GM12891 (cell line): ENCODE data around the gene ENOX1.

Experiments
- DNase-seq: peaks from one replicate; pipeline ENCODE4 v3.0.0; 2011; ENCODE audit warnings: low spot score; ENCODE audit not compliant: insufficient read length
- FAIRE-seq: peaks from 2 replicates; lab custom pipeline; 2011; peaks lifted over from hg19 to GRCh38; lab: Jason Lieb, UNC
- PAX5 ChIP-seq: IDR thresholded peaks from 2 replicates; pipeline ENCODE4 v1.6.1; 2011; ENCODE audit warnings: low read length, moderate library complexity, mild to moderate bottlenecking; ENCODE audit not compliant: insufficient read depth, severe bottlenecking
- POLR2A ChIP-seq: IDR thresholded peaks from 2 replicates; pipeline ENCODE4 v1.6.1; 2011; ENCODE audit warnings: low read depth, low read length, control low read depth
- POLR2AphosphoS5 ChIP-seq: IDR thresholded peaks from 2 replicates; pipeline ENCODE4 v1.6.1; 2011; ENCODE audit warnings: low read depth, low read length, control low read depth
- POU2F2 ChIP-seq: IDR thresholded peaks from 2 replicates; pipeline ENCODE4 v1.6.1; 2011; ENCODE audit warnings: low read depth, mild to moderate bottlenecking, control low read depth, low read length, moderate library complexity
- SPI1 ChIP-seq: IDR thresholded peaks from 2 replicates; pipeline ENCODE4 v1.6.1; 2011; ENCODE audit warnings: low read depth, low read length, control low read depth
- TAF1 ChIP-seq: IDR thresholded peaks from 2 replicates; pipeline ENCODE4 v1.6.1; 2011; ENCODE audit warnings: low read depth, low read length, control low read depth

ENOX1 gene

GRCh38 chr13:43402380-43402779, 384.4 kb downstream of the ENOX1 start:
- FAIRE-seq (no peak), DNase-seq (no peak)
- TF ChIP-seq PAX5 (no peak), TAF1 (no peak), POLR2A (no peak), POLR2AphosphoS5 (no peak), SPI1 (no peak), POU2F2 (no peak)

DNA sequence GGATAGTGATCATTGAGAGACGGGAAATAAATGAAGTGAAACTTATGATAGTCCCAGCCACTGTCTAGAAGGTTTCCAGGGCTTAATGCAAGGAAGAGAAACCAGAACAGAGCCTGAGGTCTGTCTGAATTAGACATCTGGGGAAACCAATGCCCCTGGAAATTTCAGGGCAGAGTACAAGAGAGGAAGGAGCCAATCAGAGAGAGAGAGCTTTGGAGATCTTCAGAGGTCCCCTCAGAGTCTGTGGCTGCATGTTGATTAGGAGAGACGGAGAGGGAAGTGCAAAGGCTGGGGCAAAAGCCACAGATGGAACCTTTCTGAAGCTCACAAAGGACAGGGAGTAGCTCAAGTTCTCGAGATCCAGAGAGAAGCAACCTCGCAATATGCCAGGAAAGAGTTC, 385.4 kb downstream of the ENOX1 start:
- TF ChIP-seq POLR2A (no peak), TAF1 (no peak), SPI1 (no peak), POU2F2 (no peak), POLR2AphosphoS5 (no peak), PAX5 (no peak)
- no peak for FAIRE-seq

GRCh38 chr13:43397111-43397510, 389.7 kb downstream of the ENOX1 start:
- TF ChIP-seq POLR2AphosphoS5: no peak
- TF ChIP-seq POLR2A: no peak
- TF ChIP-seq PAX5: no peak
- TF ChIP-seq SPI1: no peak
- TF ChIP-seq POU2F2: no peak
- TF ChIP-seq TAF1: no peak
- no peak for DNase-seq
- no peak for FAIRE-seq

More for the DNA sequence above, 385.4 kb downstream of the ENOX1 start:
- no peak for DNase-seq

DNA sequence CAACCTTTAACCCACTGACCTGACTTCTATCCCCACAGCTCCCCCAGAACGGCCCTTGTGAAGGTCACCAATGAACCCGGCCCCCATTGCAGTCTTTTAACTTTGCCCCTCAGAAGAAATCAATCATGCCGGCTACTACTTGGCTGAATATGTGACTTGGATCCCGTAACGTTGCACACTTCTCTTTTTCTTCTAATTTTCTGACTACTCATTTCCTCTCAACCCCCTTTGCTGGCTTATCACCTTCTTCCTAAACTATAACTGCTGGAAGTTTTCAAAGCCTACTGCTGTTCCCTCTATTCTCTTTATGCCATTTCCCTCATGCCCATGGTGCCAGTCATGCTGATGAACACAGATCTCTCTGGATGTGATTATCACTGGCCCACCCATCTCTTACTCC, 395.7 kb downstream of the ENOX1 start:
- FAIRE-seq: no peak
- no peak for DNase-seq

GRCh38 chr13:43390619-43391018, 396.2 kb downstream of the ENOX1 start:
- FAIRE-seq: no peak
- no peak for DNase-seq
- TF ChIP-seq POLR2A (no peak), POU2F2 (no peak), TAF1 (no peak), SPI1 (peak; percentile 25; the same call in 1 of the 2 replicates), PAX5 (no peak)

More for the DNA sequence above, 395.7 kb downstream of the ENOX1 start:
- no peak for TF ChIP-seq PAX5
- no peak for TF ChIP-seq POLR2A
- peak; percentile 59; the same call in 1 of the 2 replicates for TF ChIP-seq SPI1

DNA sequence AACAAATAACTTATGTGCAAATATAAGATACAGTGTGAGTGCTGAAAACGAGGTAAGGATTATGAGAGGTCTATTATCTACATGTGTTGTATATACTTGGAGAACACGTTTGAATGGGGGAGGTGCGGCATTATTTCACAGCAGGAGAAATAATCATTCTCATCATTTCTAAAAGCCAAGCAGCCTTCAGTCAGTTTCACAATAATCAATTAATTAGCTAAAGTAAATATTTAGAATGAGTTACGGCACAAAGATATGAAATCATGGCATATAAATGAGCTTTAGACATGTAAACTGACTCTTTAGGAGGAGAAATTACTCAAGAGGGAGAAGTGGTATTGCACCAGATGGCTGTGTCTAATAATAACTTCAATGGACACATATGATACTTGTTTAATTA, 396.8 kb downstream of the ENOX1 start:
- TF ChIP-seq POLR2AphosphoS5: no peak
- no peak for TF ChIP-seq TAF1
- no peak for TF ChIP-seq PAX5
- no peak for TF ChIP-seq POU2F2
- DNase-seq (no peak), FAIRE-seq (no peak)

DNA sequence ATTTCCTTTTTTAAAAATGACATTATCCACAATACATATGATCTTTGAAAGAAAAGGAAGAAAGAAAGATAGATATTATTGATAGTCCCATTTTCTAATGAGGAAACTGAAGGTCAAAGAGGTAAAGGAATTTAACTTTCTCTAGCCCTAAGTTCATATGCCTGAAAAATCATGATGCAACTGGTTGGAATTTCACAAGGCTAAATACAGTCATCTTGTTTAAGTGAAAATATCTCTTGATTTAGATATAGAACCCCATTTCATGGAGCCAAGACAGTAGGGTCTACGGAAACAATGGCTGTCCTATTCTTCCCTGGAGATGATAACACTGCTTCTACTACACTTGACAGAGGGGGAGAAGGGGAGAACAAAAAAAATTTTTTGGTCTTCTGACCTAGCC, 397.2 kb downstream of the ENOX1 start:
- FAIRE-seq: no peak
- DNase-seq: no peak

DNA sequence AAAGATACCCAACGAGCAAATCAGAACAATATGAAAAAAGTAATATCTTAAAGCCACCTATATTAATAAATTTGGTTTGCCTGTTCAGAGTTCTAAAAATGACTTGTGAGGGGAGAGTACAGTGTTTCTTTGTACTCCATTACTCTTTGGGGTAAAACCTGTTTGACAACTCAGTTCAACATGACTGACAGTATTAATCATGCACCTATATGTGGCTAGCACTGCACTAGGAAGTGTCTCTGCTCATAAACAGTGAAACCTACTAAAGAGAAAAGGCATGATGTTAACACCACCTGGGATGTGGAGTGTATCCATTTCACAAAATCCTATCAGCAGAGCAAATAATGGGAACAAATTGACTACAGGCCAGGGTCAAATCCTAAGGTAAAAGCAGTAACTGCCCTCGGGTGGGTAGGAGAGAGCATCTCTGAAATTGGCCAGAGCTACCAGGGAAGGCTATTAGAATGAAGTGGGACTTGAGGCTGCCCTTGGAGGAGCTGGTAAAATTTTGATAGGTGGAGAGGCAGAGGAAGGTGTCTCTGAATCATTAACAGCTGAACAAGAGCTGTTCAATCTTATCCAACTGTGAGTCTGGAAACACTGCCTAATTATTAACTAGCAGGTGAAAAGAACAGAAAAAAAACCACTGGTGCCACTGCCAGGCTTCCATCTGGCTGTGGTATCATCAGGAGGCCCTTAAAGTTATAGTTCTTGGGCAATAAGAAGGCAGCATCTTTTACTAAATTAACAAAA, 398.3 kb downstream of the ENOX1 start:
- TF ChIP-seq PAX5: no peak
- TF ChIP-seq SPI1: no peak
- TF ChIP-seq POU2F2: no peak
- TF ChIP-seq POLR2A: no peak
- no peak for TF ChIP-seq TAF1
- TF ChIP-seq POLR2AphosphoS5: no peak
- peak; percentile 45 for FAIRE-seq
- DNase-seq: no peak

More for the DNA sequence above, 397.2 kb downstream of the ENOX1 start:
- no peak for TF ChIP-seq POLR2A
- no peak for TF ChIP-seq POLR2AphosphoS5
- TF ChIP-seq TAF1: no peak
- TF ChIP-seq POU2F2: no peak
- TF ChIP-seq PAX5: no peak
- no peak for TF ChIP-seq SPI1

DNA sequence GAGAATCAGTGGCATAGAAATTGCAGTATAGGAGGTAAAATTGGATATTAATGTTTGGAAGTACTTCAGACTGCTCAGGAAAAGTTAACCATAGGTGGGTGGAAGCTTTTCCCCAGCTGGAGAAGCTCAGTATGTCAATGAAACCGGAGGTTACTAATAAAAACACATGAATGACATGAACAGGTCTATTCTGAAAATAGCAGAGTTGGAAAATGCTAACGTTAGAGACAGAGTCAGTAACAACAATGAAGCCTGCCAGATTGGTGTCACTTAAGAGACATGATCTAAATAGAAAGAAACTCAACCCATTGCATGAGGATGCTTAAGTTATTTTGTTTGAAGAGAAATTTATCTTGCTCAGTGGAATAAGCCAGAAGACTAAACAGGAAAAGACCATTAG, 398.9 kb downstream of the ENOX1 start:
- DNase-seq (no peak), FAIRE-seq (no peak)
- TF ChIP-seq POLR2AphosphoS5: no peak

DNA sequence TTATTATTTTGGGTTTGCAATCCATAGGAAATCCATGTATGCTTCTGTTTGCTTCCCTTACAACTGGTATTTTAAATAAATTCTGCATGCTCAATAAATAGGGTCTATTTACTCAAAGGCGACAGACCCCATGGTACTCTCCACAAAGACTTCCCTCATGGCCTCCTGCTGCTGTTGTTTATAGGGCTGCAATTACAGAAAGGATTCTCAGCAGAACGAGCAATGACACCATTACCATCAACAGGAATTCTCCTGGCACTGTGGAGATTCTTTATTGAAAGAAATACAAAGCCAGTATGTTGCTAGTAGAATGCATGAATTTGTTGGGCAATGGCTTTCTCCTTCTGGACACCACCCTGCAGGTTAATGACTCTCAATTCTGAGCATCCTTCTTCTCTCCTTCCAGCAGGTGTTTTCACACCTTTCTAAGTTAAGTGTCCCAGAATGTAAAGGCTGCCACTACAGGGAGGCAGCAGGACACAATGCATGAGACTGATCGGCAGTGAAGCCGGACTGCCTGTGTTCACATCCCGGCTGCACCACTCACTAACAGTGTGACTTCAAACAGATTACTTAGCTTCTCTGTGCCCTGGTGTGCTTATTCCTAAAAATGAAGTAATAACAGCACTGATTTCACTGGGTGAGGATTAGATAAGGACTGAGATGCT, 403.1 kb downstream of the ENOX1 start:
- TF ChIP-seq PAX5 (no peak), POLR2A (no peak), TAF1 (no peak), SPI1 (no peak), POLR2AphosphoS5 (no peak), POU2F2 (no peak)
- FAIRE-seq (no peak), DNase-seq (no peak)
